Measurements from ENCODE around the gene RPL39L.

Gene RPL39L

GRCh38 chr3:187077537-187077936, 61.8 kb downstream of the RPL39L start:
- no peak for TF ChIP-seq CTCF (IDR thresholded peaks at IDR 0.05; ENCODE audit: control insufficient read depth, insufficient read depth, low read depth, low read length, missing control alignments)
- no peak for DNase-seq (ENCODE audit: low read depth)

GRCh38 chr3:187077085-187077484, 62.2 kb downstream of the RPL39L start:
- no peak for DNase-seq (ENCODE audit: low read depth)
- no peak for TF ChIP-seq CTCF (IDR thresholded peaks at IDR 0.05; ENCODE audit: control insufficient read depth, insufficient read depth, low read depth, low read length, missing control alignments)
- no peak overlapping the region for H3K4me3 ChIP-seq (ENCODE audit: control insufficient read depth, low read depth, low read length)

More at GRCh38 chr3:187077537-187077936, 61.8 kb downstream of the RPL39L start:
- H3K4me3 ChIP-seq (ENCODE audit: control insufficient read depth, low read depth, low read length) = no peak overlapping the region

GRCh38 chr3:187076297-187076696, 63.0 kb downstream of the RPL39L start:
- DNase-seq (ENCODE audit: low read depth) = no peak
- H3K4me3 ChIP-seq (ENCODE audit: control insufficient read depth, low read depth, low read length) = no peak overlapping the region
- no peak for TF ChIP-seq CTCF (IDR thresholded peaks at IDR 0.05; ENCODE audit: control insufficient read depth, insufficient read depth, low read depth, low read length, missing control alignments)

- DNase-seq (ENCODE audit: low read depth) = no peak
- H3K4me3 ChIP-seq (ENCODE audit: control insufficient read depth, low read depth, low read length) = no peak overlapping the region
- TF ChIP-seq CTCF (IDR thresholded peaks at IDR 0.05; ENCODE audit: control insufficient read depth, insufficient read depth, low read depth, low read length, missing control alignments) = no peak
These were observed 64.5 kb downstream of the RPL39L start for GRCh38 chr3:187074846-187075245.

- DNase-seq (ENCODE audit: low read depth) = no peak
- TF ChIP-seq CTCF (IDR thresholded peaks at IDR 0.05; ENCODE audit: control insufficient read depth, insufficient read depth, low read depth, low read length, missing control alignments) = no peak
- no peak overlapping the region for H3K4me3 ChIP-seq (ENCODE audit: control insufficient read depth, low read depth, low read length)
These were observed 65.7 kb downstream of the RPL39L start for GRCh38 chr3:187073581-187074098.

- no peak for TF ChIP-seq CTCF (IDR thresholded peaks at IDR 0.05; ENCODE audit: control insufficient read depth, insufficient read depth, low read depth, low read length, missing control alignments)
- H3K4me3 ChIP-seq (ENCODE audit: control insufficient read depth, low read depth, low read length) = no peak overlapping the region
- DNase-seq (ENCODE audit: low read depth) = no peak
These were observed 66.8 kb downstream of the RPL39L start for GRCh38 chr3:187072511-187072910.

GRCh38 chr3:187072102-187072501, 67.2 kb downstream of the RPL39L start:
- TF ChIP-seq CTCF (IDR thresholded peaks at IDR 0.05; ENCODE audit: control insufficient read depth, insufficient read depth, low read depth, low read length, missing control alignments) = no peak
- H3K4me3 ChIP-seq (ENCODE audit: control insufficient read depth, low read depth, low read length) = no peak overlapping the region
- no peak for DNase-seq (ENCODE audit: low read depth)
